ENCODE data around the gene CES4A.
A peak's percentile ranks its signal among the peaks of the same experiment; 100 is the strongest.
"Not testable (repeated sequence)": the region's sequence is repeated elsewhere in the genome, so short reads cannot be mapped to it uniquely, and the experiment has no call there.

CES4A gene

DNA sequence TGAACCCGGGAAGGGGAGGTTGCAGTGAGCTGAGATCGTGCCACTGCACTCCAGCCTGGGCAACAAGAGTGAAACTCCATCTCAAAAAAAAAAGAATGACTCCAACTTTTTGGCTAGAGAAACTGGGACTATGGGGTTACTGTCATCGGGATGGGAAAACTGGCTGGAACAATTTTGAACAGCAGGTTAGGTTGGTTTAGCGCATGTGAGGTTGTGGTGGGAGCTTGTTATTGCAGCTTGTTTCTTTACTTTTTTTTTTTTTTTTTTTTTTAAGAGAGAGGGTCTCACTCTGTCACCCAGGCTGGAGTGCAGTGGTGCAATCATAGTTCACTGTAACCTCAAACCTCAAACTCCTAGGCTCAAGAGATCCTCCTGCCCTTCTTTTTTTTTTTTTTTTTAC is 53.1 kb downstream of the CES4A start:
- not testable (repeated sequence) for DNase-seq (ENCODE audit: low spot score); FAIRE-seq

DNA sequence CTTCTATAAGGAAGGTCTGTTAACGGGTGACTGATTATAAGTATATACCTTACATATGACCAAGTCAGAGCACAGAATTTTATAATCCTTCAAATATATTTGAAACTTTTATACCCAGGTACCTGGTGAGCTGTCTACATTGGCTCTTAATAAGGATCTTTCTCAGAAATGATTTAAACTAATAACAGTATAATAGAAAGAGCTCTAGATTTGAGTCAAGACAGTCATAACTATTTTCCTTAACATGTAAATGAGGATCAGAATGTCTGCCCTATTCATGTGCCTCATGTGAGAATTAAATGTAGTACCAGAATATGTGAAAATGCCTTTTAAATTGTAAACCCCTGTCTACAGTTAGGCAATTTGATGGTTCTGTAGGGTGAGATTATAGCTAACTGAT is 55.0 kb downstream of the CES4A start:
- FAIRE-seq: no peak
- no peak for DNase-seq (ENCODE audit: low spot score)

DNA sequence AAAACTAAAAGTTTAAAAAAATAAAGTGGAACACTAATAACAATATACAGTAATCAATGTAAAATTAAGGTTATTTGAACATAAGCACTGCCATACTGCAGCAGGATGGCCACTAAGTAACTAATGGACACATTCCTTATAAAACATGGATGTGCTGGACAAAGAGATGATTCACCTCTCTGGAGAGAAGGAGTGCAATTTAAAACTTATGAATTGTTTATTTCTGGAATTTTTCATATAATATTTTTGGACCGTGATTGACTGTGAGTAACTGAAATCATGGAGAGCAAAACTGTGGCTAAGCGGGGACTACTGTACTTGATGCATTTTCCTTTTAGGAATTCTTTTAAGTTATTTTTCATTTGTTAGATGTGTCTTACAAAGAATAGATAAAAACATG is 62.4 kb downstream of the CES4A start:
- DNase-seq (ENCODE audit: low spot score) (no peak), FAIRE-seq (no peak)

DNA sequence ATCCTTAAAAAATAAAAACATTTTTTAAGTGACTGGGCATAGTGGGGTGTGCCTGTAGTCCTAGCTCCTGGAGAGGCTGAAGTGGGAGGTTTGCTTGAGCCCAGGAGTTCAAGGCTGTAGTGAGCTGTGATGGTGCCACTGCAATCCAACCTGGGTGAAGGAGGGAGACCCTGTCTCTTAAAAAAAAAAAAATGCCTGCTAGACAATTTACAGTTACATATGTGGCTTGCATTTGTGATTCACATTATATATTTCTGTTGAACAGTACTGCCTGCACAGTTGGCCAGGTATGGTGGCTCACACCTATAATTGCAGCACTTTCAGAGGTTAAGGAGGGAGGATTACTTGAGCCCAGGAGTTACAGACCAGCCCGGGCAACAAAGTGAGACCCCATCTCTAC is 64.0 kb downstream of the CES4A start:
- FAIRE-seq: no peak
- DNase-seq (ENCODE audit: low spot score): no peak

DNA sequence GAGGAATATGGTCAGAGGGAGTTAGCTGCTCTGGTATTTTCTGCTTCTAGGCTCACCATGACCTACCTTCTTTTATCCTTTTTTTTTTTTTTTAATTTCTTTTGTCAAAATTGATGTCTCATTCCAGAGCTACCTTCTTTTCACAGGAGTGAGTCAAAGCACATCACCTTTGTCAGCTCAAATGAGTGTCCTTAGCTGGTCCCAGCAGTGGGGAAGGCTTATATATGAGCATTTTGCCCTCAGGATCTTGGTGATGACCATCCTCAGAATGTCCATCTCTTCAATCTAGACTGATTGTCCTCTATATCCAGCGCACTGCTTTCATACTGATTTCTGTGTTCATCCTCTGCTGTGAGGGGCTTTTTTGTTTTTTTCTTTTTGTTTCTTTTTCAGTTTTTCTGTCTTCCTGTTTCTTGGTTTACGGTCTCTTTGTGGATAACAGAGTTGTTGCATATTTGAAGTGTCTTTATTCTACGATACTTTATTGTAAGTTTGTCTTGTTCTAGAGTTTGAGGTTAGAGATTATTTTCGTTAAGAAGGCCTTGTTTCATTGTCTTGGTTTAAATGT is 65.5 kb downstream of the CES4A start:
- no peak for FAIRE-seq
- DNase-seq (ENCODE audit: low spot score): no peak

DNA sequence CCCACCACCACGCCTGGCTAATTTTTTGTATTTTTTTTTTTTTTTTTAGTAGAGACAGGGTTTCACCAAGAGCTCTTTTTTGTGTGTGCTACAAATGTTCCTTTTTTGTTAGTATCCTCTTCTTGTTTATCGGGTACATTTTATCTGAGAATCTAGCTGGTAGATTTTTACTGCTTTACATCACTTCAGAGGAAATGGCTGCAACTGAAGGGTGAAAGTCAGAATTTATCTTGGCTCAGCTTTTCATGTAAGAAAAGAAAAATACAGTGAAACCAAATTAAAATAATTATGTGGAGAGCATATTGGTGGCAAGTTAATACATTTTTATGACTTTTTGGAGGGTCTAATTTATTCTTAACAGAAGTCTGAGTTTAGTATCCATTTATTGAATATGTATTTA is 66.5 kb downstream of the CES4A start:
- FAIRE-seq (no peak), DNase-seq (ENCODE audit: low spot score) (no peak)

DNA sequence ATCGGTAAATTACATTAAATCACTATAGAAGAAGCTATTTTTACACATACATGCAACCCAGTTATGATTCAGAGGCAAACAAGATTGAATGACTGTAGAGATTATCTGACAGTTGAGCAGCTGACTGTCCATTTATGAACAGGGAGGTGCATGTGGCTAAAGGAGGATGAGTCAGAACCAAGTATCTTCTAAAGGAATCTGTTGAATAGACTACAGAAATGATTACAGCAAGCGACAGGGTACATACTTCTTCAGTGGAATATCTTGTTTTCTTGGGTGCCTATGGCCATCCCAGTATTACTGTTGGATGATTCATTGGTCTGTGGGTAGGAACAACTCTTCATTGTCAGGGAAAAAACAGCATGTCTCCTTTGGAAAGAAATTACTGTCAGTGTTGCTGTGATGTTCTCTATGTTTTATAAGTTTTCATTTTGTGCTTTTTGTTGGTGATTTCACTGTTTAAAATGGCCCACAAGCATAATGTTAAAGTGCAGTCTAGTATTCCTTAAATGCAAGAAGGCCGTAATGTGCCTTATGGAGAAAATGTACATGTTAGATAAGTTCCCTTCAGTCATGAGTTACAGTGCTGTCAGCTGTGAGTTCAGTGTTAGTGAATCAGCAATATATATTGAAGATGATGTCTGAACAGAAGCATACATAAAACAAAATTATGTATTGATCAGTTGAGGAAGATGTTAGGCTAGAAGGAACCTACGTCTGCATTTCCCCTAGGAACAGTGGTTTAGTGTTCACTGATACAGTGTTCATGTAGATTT is 67.5 kb downstream of the CES4A start:
- DNase-seq (ENCODE audit: low spot score): peak; percentile 98

More for the DNA sequence above, 67.5 kb downstream of the CES4A start:
- peak; percentile 98 for FAIRE-seq
